Measurements from ENCODE around the gene NTF4. TPM values are rescaled to one million over a fixed set of nuclear protein-coding genes. Genes with fewer than 3 reads are reported as not detected.

Gene NTF4
- total RNA-seq, 1 donor from 2014 or later = 0.58 TPM

DNA sequence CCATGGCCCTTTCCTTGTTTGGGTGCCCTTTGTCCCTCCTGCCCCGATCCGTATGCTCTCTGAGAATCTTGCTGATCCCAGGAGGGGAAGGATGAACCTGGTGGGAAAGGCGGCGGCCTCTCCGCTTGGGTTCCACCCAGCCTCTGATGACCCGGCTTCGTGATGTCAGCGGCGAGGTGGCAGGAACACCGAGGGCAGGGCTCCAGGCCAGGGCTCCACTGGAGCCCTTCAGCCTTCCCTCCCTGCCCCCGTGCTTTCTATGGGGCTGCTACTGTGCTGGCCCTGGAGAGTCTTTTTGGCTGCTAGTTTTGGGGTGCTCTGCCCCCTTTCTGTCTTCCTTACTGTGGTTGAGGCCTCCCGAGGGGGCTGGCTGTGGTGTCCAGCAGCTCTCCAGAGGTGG lies 37.7 kb upstream of the NTF4 start:
- TF ChIP-seq, protein P1, sequence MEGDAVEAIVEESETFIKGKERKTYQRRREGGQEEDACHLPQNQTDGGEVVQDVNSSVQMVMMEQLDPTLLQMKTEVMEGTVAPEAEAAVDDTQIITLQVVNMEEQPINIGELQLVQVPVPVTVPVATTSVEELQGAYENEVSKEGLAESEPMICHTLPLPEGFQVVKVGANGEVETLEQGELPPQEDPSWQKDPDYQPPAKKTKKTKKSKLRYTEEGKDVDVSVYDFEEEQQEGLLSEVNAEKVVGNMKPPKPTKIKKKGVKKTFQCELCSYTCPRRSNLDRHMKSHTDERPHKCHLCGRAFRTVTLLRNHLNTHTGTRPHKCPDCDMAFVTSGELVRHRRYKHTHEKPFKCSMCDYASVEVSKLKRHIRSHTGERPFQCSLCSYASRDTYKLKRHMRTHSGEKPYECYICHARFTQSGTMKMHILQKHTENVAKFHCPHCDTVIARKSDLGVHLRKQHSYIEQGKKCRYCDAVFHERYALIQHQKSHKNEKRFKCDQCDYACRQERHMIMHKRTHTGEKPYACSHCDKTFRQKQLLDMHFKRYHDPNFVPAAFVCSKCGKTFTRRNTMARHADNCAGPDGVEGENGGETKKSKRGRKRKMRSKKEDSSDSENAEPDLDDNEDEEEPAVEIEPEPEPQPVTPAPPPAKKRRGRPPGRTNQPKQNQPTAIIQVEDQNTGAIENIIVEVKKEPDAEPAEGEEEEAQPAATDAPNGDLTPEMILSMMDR (IDR thresholded peaks at IDR 0.05; ENCODE audit: insufficient read depth, low read length, poor library complexity, severe bottlenecking) = no peak
- no peak for DNase-seq (ENCODE audit: low read depth)
- H3K4me3 ChIP-seq (ENCODE audit: low read depth, low read length) = no peak overlapping the region
- no peaks in the 10 kb centered on the region for H3K27me3 ChIP-seq (ENCODE audit: control insufficient read depth, insufficient read depth, low read length)
- peaks cover 7% of the 10 kb centered on the region for H3K36me3 ChIP-seq (ENCODE audit: control insufficient read depth, insufficient read depth, low read length)

DNA sequence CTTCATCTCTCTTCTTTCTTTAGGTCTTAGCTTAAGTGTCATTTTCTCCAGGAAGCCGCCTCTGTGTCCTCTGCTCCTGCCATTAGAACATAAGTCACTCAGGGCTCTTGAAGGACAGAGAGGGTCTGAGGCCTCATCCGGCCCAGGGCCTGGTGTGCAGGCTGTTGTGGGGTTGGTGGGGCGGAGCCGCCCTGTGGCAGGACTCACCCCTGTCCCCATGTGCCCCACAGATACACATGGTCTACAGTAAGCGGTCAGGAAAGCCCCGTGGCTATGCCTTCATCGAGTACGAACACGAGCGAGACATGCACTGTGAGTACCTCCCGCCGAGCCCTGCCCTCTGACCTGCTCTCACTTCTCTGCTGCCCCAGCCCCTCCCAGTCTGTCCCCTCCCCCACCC lies 36.5 kb upstream of the NTF4 start:
- peaks cover 6% of the 10 kb centered on the region for H3K36me3 ChIP-seq (ENCODE audit: control insufficient read depth, insufficient read depth, low read length)
- DNase-seq (ENCODE audit: low read depth) = no peak
- TF ChIP-seq, protein P1 (IDR thresholded peaks at IDR 0.05; ENCODE audit: insufficient read depth, low read length, poor library complexity, severe bottlenecking) = no peak
- no peak overlapping the region for H3K4me3 ChIP-seq (ENCODE audit: low read depth, low read length)
- H3K27me3 ChIP-seq (ENCODE audit: control insufficient read depth, insufficient read depth, low read length) = no peaks in the 10 kb centered on the region

DNA sequence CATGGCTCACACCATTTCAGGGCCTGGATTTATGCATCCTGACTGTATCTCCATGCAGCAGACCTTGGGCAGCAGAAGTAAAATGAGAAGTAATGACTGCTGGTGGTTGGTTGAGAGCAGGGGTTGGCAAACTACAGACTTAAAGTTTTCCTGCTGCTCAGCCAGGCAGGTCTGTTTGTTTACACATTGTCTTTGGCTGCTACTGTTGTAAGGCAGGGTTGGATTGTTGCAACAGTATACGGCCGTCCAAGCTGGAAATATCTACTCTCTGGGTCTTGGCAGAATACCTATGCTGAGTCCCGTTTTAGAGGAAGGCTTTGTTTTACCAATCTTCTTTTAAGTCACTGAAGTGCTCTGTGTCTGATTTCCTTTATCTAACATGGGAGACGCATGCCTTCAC lies 34.2 kb upstream of the NTF4 start:
- H3K36me3 ChIP-seq (ENCODE audit: control insufficient read depth, insufficient read depth, low read length) = peaks cover 3% of the 10 kb centered on the region
- DNase-seq (ENCODE audit: low read depth) = no peak
- TF ChIP-seq, protein P1 (IDR thresholded peaks at IDR 0.05; ENCODE audit: insufficient read depth, low read length, poor library complexity, severe bottlenecking) = no peak

DNA sequence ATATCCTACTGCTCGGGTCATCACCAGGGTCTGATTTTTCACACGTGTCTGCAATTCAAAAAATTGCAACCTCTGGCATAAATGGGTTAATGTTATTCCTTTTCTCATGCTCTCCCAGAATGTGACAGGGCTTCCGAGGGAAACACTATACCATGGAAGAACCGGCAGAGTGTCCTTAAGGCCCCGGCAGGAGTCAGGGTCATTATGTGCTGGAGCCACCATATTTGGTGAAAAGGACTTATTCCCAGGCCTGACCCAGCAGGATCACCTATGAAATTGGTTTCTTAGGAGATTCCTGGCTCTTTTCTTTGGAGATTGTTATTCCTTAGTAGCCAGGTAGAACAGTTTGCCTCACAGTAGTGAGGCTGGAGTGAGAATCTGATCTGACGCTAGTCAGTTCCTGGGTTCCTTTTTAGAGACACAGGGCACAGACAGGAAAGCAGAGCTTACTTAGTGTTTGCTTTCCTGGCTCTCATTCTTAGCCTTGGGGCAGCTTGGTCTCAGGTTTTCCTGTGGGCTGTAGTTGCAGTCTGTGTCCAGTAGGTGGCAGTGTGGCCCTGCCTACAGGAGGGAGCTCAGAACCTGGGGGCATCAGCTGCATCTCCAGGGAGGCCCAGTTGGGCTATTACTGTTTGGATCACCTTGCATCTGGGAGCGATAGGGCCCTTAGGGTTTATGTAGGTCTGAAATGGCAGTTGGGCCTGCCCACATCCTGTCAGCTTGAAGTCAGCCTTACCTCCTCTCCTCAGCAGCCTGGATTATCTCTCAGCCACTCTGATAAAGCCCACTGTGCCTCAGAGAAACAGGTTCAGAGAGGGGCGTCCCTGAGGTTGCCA lies 33.1 kb upstream of the NTF4 start:
- H3K4me3 ChIP-seq (ENCODE audit: low read depth, low read length) = no peak overlapping the region
- DNase-seq (ENCODE audit: low read depth) = no peak
- H3K27me3 ChIP-seq (ENCODE audit: control insufficient read depth, insufficient read depth, low read length) = no peaks in the 10 kb centered on the region
- H3K36me3 ChIP-seq (ENCODE audit: control insufficient read depth, insufficient read depth, low read length) = peaks cover 3% of the 10 kb centered on the region
- TF ChIP-seq, protein P1 (IDR thresholded peaks at IDR 0.05; ENCODE audit: insufficient read depth, low read length, poor library complexity, severe bottlenecking) = peak; percentile 97

More for the DNA sequence above, 34.2 kb upstream of the NTF4 start:
- H3K4me3 ChIP-seq (ENCODE audit: low read depth, low read length) = no peak overlapping the region
- H3K27me3 ChIP-seq (ENCODE audit: control insufficient read depth, insufficient read depth, low read length) = no peaks in the 10 kb centered on the region

DNA sequence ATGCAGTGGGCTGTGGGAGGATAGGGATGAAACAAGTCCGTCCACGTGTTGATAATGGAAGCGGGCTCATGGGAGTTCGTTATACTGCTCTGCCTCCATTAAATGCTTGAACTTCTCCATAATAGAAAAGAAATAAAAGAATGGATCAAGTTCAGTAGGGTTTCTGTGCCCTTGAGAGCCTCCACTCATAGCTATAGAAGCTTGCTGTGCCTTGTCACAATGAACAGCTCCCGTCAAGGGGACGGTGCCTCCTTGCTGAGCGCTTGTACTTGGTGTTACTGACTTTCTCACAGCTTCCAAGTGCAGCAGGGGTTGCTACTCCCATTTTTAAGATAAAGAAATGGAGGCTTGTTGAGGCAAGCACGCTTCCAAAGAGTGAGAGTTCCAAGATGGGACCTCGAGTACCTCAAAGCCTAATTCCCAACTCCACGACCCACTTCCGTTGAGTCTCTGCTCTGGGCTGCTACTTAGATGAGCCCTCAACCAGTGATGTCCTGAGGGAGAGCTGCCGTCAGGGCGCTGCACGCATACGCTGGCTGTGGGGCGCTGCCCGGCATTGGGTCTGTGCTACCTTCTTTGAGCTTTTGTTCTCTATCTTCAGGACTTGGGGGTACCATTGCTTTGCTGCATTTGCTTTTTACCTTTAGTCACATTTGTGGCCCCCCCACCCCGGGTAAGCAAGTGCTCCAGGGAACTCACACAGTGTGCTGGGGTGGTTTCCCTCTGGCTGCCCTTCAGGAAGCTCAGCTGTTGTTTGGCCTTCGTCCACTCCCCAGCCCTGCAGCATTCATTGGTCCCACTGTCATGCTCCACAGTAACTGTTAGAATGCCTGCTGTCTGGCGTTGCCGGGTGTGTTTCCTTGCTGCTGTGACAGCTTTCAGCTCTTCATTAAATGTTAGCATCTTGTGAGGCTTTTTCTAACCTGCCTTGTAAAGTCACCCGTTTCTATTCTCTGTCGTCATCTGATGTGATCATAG lies 30.2 kb upstream of the NTF4 start:
- TF ChIP-seq, protein P1 (IDR thresholded peaks at IDR 0.05; ENCODE audit: insufficient read depth, low read length, poor library complexity, severe bottlenecking) = no peak
- DNase-seq (ENCODE audit: low read depth) = no peak
- Histone ChIP-seq H3K27me3 (ENCODE audit: control insufficient read depth, insufficient read depth, low read length) (no peaks in the 10 kb centered on the region), H3K4me3 (ENCODE audit: low read depth, low read length) (no peak overlapping the region), H3K36me3 (ENCODE audit: control insufficient read depth, insufficient read depth, low read length) (peaks cover 3% of the 10 kb centered on the region)
